ENCODE data around the gene SMARCD2.
A peak's percentile ranks its signal among the peaks of the same experiment; 100 is the strongest.
"Not testable (repeated sequence)": the region's sequence is repeated elsewhere in the genome, so short reads cannot be mapped to it uniquely, and the experiment has no call there.

SMARCD2 gene

DNA sequence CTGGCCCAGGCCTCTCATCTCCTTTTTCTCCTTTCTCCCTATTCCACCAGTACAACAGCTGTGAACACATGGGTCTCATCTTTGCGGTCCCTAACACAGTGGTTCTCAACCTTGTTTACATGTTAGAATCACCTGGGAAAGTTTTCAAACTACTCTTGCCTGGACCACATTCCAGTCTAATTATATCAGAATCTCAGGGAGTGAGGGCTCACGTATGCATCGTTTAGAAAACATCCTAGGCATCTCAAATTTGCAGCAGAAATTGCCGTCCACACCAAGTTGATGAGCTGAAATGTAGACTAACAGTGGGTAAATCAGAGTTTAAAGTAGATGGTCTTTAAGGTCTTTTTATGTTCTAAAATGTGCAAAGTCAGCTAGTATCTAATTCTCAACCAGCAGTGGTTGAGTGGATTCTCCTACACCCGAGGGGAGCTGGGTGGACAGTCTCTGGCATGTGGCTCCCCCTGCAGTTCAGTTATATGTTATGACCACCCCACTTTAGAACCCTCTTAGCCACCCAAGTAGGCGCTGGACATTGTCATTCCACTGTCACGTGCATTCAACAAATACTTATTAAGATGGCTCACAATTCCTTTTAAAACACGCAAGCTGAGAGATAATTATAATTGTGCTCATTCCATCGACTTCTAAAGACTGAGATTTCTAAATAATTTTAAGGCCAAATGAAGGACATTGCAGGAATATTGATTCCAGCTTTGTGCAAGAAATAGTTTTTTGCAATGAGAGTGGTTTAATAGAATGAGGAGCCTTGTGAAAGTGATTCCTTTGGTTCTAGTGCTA, 27.2 kb upstream of the SMARCD2 start:
- peak in 1 of 2 donors; percentile 51 for ATAC-seq (replicated peaks)
- not testable (repeated sequence) for H3K27ac Mint-ChIP-seq, H3K4me3 Mint-ChIP-seq, H3K9me3 Mint-ChIP-seq, H3K27me3 Mint-ChIP-seq, H3K4me1 Mint-ChIP-seq, H3K36me3 Mint-ChIP-seq, DNase-seq

DNA sequence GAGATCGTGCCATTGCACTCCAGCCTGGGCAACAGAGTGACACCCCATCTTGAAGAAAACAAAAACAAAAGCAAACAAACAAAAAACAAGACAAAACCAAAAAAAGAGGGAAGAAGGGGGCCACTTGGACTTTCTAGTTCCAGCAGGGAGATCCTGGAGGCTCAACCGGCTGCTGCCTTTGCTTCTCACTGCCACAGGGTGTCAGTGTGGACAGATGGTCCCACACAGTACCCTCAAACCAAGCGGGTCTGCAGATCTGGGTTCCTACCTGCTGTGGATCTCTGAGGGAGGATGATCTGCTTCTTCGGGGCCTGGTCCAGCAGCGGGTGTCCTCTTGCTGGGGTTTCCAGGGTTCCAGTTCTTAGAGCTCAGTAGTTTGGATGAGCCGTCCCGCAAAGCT, 24.1 kb upstream of the SMARCD2 start:
- not testable (repeated sequence) for H3K27me3 Mint-ChIP-seq, H3K36me3 Mint-ChIP-seq, H3K4me1 Mint-ChIP-seq, H3K27ac Mint-ChIP-seq, H3K9me3 Mint-ChIP-seq, H3K4me3 Mint-ChIP-seq, DNase-seq
- peak; percentile 47 to 56 for ATAC-seq (replicated peaks)

DNA sequence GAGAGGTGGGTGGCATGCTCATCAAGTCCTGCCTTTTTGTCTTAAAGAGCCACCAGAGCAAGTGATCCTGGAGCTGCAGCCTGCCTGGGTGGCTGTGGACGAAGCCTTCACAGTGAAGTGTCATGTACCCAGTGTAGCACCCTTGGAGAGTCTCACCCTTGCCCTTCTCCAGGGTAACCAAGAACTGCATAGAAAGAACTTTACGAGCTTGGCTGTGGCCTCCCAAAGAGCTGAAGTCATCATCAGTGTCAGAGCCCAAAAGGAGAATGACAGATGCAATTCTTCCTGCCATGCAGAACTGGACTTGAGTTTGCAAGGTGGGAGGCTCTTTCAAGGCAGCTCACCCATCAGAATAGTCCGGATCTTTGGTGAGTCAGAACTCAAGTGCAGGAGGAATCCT, 16.8 kb upstream of the SMARCD2 start:
- Mint-ChIP-seq H3K4me3 (no peak overlapping the region), H3K9me3 (no peaks in the 10 kb centered on the region), H3K27me3 (no peaks in the 10 kb centered on the region), H3K27ac (no peak overlapping the region), H3K4me1 (peaks cover 0 to 2% of the 10 kb centered on the region in 2 donors), H3K36me3 (no peaks in the 10 kb centered on the region)
- DNase-seq = no peak
- no peak for ATAC-seq (replicated peaks)

DNA sequence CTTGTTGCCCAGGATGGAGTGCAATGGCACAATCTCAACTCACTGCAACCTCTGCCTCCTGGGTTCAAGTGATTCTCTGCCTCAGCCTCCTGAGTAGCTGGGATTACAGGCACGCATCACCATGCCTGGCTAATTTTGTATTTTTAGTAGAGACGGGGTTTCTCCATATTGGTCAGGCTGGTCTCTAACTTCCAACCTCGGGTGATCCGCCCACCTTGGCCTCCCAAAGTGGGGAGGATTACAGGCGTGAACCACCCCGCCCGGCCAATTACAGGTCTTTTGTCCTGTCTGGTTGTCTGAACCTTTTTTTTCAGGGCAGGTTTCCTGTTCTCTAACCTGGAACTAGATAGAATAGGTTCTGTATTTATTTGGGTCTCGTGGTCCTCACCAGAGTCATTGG, 13.9 kb upstream of the SMARCD2 start:
- not testable (repeated sequence) for H3K27ac Mint-ChIP-seq; DNase-seq; H3K4me1 Mint-ChIP-seq; H3K9me3 Mint-ChIP-seq; H3K4me3 Mint-ChIP-seq; ATAC-seq (replicated peaks); H3K27me3 Mint-ChIP-seq; H3K36me3 Mint-ChIP-seq

DNA sequence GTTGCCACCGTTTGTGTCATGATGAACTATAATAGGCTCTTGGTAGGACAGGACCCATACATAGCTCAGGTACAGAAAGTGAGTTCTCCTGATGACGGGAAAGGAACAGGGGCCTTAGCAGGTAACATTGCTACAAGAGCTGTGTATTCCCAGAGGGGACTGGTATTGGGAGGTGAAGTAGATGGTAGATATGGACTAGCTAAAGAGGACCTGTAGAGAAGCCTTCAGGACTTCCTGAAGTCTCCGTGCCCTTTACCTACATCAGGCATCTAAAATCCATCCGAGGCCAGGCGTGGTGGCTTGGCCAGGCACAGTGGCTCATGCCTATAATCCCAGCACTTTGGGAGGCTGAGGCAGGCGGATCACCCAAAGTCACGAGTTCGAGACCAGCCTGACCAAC, 12.7 kb upstream of the SMARCD2 start:
- Mint-ChIP-seq H3K9me3 (no peaks in the 10 kb centered on the region), H3K4me1 (peaks cover 0 to 2% of the 10 kb centered on the region in 2 donors), H3K27ac (no peak overlapping the region), H3K36me3 (no peaks in the 10 kb centered on the region), H3K4me3 (no peak overlapping the region), H3K27me3 (no peaks in the 10 kb centered on the region)
- DNase-seq (no peak), ATAC-seq (replicated peaks) (no peak)

DNA sequence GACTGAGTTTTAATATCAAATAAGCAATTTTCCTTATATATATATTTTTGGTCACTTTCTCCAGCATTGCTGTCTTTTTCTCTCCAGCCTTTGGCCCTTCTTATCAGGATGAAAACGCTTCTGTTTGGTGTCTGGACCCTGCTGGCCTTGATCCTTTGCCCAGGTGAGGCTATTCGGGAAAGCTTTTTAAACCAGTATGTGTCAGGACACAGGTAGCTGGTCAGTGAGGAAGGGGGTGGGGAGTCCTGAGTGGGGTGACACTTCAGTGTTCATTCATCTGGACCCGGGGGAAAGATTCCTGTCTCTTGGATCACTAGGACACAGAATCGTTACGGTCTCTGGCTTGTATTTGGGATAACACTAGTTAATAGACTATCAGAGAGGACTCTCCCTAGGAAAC, 12.2 kb upstream of the SMARCD2 start:
- H3K27ac Mint-ChIP-seq = peak overlapping the region; percentile 25
- H3K27me3 Mint-ChIP-seq = no peaks in the 10 kb centered on the region
- DNase-seq (no peak), ATAC-seq (replicated peaks) (no peak)
- no peaks in the 10 kb centered on the region for H3K9me3 Mint-ChIP-seq
- no peaks in the 10 kb centered on the region for H3K4me1 Mint-ChIP-seq
- H3K4me3 Mint-ChIP-seq = no peak overlapping the region
- H3K36me3 Mint-ChIP-seq = no peaks in the 10 kb centered on the region

DNA sequence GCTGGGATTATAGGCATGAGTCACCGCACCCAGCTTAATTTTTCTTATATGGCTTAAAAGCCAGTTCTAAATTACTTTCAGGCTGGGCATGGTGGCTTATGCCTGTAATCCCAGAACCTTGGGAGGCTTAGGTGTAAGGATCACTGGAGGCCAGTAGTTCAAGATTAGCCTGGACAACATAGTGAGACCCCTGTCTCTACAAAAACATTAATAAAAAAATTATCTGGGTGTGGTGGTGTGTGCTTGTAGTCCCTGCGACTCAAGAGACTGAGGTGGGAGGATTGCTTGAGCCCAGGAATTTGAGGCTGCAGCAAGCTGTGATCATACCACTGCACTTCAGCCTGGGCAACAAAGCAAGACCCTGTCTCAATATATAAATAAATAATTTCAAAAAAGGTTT, 10.8 kb upstream of the SMARCD2 start:
- Mint-ChIP-seq H3K27ac (no peak overlapping the region), H3K27me3 (no peaks in the 10 kb centered on the region), H3K4me1 (peaks cover 6 to 11% of the 10 kb centered on the region in 2 donors), H3K4me3 (no peak overlapping the region), H3K36me3 (peaks cover 2 to 6% of the 10 kb centered on the region in 2 donors), H3K9me3 (peaks cover 0 to 6% of the 10 kb centered on the region in 2 donors)
- DNase-seq (no peak), ATAC-seq (replicated peaks) (no peak)

DNA sequence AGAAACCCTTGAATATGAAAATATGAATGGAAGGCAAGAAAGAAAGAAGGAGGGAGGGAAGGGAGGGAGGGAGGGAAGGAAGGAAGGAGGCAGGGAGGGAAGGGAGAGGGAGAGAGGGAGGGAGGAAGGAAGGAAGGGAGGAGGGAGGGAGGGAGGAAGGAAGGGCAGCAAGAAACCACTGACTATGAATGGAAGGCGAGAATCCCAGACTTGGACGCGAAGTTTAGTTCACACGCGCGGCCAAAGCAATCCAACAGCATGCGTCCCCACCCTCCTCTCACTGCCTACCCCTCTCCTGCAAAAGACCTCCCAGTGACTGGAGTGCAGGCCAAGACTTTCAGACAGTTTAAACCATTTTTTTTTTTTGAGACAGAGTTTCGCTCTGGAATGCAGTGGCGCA, 7.9 kb upstream of the SMARCD2 start:
- H3K4me1 Mint-ChIP-seq = peaks cover 11 to 17% of the 10 kb centered on the region in 2 donors
- peaks cover 4 to 11% of the 10 kb centered on the region in 2 donors for H3K36me3 Mint-ChIP-seq
- ATAC-seq (replicated peaks) (no peak), DNase-seq (no peak)
- H3K9me3 Mint-ChIP-seq = peaks cover 0 to 11% of the 10 kb centered on the region in 2 donors
- H3K27ac Mint-ChIP-seq = no peak overlapping the region
- H3K4me3 Mint-ChIP-seq = no peak overlapping the region
- no peaks in the 10 kb centered on the region for H3K27me3 Mint-ChIP-seq

DNA sequence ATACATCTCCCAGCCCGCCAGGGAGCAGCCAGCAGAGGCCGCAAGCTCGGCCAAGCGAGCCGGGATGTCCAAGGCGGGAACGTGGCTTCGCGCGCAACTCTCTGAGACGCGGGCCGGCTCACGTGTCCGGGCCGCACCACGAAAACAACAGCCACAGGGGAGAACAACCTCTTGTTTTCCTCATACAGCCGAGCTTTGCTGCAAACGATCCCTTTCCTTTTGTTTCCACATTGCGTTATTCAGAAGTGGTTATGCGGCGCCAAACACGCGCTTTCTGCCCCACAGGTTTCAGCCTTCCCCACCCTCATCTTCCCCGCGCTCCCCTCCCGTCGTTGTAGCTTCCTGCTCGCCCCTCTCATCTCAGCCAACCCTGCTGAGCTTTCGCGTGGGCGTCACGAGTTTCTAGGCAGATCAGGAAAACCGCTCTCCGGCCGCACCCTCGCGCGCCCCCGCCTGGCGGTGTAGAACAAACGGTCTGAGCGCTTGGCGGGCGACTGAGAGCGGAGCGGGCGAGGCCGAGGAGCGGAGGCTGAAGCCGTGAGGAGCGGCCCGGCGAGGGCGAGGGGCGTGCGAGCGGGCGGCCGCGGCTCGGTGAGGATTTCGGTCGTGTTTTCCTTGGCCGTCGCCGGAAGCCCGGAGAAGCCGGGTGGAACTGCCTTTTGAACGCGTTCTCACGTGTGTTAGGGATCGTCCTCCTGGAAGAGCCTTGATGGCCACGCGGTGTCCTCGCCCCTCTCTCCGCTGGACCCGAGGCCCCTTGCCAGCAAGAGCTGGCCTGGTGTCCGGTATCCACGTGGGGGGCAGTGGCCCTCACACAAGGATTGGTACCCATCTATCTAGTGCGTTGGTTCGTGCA, 6.6 kb upstream of the SMARCD2 start:
- peak overlapping the region; percentile 81 to 85 for H3K4me3 Mint-ChIP-seq
- ATAC-seq (replicated peaks) (peak; percentile 94 to 95), DNase-seq (peak; percentile 96)
- peaks cover 0 to 11% of the 10 kb centered on the region in 2 donors for H3K9me3 Mint-ChIP-seq
- H3K36me3 Mint-ChIP-seq = peaks cover 4 to 11% of the 10 kb centered on the region in 2 donors
- H3K27me3 Mint-ChIP-seq = no peaks in the 10 kb centered on the region
- H3K4me1 Mint-ChIP-seq = peaks cover 14 to 21% of the 10 kb centered on the region in 2 donors
- H3K27ac Mint-ChIP-seq = peak overlapping the region; percentile 98

DNA sequence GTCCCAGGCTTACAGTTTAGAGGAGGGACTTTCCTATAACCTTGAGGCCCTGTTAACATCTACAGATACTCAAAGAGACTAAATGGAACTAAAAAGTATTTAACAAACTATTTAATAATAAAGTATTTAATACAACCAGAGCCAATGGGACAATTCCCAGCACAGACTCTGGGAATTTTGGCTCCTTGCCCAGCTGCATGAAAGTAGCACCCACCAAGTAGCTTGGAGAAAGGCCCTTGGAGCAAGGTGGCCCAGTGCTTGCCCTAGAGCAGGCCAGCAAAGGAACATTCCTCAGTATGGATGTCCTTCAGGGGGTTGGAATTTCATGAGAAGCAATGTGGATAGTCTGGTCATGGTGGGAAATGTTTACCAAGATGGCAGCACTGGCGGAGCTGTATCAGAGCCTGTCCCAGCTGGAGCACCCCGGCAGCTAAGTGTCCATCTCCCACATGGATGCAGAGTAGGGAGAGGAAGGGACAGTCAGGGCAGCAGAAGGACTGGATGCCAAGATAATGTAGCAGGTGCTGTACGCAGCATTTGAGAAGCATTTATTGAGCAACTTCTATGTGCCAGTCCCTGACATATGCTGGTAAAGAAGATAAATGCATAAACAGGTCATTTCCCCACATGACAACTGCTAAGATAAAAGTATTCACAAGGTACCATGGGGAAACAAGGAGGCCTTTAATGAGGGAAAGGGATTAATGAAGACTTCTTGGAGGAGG, 5.2 kb upstream of the SMARCD2 start:
- H3K4me3 Mint-ChIP-seq = peak overlapping the region; percentile 25 to 47
- peaks cover 16 to 31% of the 10 kb centered on the region in 2 donors for H3K4me1 Mint-ChIP-seq
- DNase-seq (no peak), ATAC-seq (replicated peaks) (no peak)
- H3K9me3 Mint-ChIP-seq = peaks cover 0 to 11% of the 10 kb centered on the region in 2 donors
- no peaks in the 10 kb centered on the region for H3K27me3 Mint-ChIP-seq
- peak overlapping the region; percentile 65 for H3K27ac Mint-ChIP-seq
- peaks cover 4 to 11% of the 10 kb centered on the region in 2 donors for H3K36me3 Mint-ChIP-seq

DNA sequence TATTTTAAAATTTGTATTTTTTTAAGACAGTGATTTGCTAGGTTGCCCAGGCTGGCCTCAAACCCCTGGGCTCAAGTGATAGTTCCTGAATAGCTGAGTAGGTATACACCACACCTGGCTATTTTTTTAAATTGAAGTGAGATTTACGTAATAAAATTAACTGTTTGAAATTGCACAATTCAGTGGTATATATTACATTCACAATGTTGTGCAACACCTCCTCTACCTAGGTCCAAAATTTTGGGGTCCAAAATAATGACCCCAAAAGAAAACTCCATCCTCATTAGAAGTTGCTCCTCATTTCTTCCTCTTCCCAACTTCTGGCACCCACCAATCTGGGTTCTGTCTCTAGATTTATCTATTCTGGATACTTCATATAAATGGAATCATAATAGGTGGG, 3.0 kb upstream of the SMARCD2 start:
- Mint-ChIP-seq H3K4me3 (no peak overlapping the region), H3K4me1 (peaks cover 25 to 46% of the 10 kb centered on the region in 2 donors), H3K27me3 (no peaks in the 10 kb centered on the region), H3K9me3 (peaks cover 0 to 11% of the 10 kb centered on the region in 2 donors), H3K36me3 (peaks cover 11% of the 10 kb centered on the region in 2 donors), H3K27ac (no peak overlapping the region)
- no peak for DNase-seq
- ATAC-seq (replicated peaks) = no peak

DNA sequence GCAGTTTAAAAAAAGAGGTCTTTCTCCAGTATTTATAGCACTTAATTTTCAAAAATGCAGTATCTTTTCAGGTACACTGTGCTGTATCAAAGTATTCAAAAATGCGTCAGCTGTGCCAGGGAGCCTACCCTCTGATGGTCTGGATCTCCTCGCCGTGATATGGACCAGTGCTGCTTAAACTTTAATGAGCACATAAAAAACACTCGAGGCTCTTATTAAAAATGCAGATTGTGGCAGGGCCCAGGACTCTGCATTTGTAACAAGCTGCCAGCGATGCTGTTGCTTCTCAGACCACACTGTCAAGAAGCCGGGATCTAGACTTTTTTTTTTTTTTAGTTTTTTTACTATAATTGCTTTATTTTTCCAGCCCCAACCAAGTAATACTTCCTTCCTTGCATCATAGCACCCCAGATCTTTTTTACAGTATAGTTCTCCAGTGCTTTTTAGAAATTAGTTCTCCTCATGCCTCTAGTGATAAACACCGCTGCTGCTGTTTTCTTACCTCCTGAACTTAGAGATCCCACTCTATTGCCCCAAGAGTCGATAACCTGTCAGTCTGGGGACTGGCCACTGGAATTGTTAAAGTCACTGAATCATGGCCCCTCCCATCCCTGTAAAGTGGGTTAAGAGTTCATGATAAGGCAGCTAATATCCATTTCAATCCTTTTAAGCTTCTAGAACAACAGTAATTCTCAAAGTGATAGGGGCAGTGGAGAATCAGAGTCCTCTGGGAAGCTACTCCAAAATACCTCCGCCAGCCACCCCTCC, 1.6 kb upstream of the SMARCD2 start:
- Mint-ChIP-seq H3K27me3 (no peaks in the 10 kb centered on the region), H3K4me1 (peaks cover 25 to 54% of the 10 kb centered on the region in 2 donors), H3K4me3 (peak overlapping the region; percentile 88 to 97), H3K27ac (peak overlapping the region; percentile 98), H3K36me3 (peaks cover 11 to 13% of the 10 kb centered on the region in 2 donors), H3K9me3 (peaks cover 0 to 8% of the 10 kb centered on the region in 2 donors)
- DNase-seq (no peak), ATAC-seq (replicated peaks) (no peak)

DNA sequence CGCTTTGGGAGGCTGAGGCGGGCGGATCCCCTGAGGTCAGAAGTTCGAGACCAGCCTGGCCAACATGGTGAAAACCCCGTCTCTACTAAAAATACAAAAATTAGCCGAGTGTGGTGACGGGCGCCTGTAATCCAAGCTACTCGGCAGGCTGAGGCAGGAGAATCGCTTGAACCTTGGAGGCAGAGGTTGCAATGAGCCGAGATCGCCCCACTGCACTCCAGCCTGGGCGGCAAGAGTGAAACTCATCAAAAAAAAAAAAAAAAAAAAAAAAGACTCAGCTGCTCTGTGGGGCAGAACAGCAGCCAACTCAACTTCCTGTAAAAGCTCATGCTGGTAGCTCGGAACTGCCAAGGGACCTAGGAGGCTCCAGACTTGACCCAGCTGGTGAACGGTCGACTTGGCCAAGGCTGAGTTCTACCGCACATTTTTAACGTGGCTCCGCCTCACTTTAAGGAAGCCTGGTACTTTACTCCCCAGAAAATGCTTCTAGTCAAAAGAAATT, 953 bp upstream of the SMARCD2 start:
- Mint-ChIP-seq H3K4me1 (peaks cover 26 to 54% of the 10 kb centered on the region in 2 donors), H3K4me3 (peak overlapping the region; percentile 88 to 97), H3K27ac (peak overlapping the region; percentile 98)
- DNase-seq (peak; percentile 58), ATAC-seq (replicated peaks) (peak; percentile 55)
- not testable (repeated sequence) for H3K36me3 Mint-ChIP-seq, H3K27me3 Mint-ChIP-seq, H3K9me3 Mint-ChIP-seq

Data from stimulated activated naive B cell treated with anti-CD40 and anti-IgM and Interleukin-4, amounts not matched to agents 10 μg/mL and 1 μg/mL and 100 μg/mL, for 72 hours (primary cell).